Measurements from ENCODE around the gene ARHGEF10L.

ARHGEF10L gene

DNA sequence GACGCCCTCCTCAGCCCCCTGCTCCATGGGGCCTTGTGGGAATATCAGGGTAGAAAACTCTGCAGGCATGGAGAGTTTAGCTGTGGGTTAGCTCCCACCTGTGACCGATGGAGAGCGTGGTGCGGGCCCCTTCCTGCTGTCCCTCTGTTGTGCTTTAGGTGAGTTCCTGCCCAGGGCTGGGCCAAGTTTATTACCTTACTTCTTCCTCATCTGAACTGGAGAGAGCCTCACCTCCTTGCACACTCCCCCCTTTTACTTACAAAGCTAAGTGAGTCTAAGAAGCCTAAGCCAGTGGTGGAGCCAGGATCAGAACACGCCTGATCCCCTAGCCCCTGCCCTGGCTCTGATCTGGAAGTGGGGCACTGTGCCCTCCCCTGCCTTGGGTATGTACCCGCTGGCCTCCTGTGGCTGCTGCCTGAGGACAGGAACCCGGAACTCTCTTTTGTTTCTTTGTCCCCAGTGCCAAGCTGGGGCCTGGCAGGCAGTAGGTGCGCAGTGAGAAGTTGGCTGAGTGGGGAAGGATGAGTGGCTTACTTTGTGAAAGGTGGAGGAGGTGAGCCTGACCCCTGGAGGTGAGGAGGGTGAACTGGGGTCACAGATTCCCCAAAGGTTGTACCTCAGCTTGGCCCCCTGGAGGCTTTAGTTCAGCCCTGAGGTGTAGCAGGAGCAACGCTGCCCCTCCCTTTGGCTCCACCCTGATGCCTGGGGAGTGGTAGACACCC, 32.9 kb downstream of the ARHGEF10L start:
- DNase-seq, result no peak

DNA sequence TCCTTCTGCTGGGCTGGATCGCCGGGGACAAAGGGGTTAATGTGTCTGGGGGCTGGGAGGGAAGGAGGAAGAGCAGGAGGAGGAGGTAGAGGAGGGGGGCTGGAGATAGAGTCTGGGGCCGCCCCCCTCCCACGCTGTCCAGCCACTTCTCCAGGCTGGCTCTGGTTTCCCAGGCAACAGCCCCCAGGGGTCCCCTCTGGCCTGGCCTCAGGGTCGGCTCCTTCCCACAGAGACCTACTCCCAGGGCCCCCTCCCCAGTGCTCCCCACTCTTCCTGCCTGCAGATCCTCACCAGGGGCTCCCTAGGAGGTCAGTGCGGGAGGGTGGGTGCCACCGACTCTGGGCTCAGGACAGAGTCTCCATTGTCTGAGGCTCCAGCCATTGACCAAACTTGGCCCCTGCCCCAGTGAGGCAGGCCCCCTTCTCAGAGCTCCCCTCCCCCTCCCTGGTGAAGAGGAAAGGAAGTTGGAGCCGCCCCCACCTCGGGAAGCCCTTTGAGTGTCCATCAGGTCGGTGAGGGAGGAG, 34.1 kb downstream of the ARHGEF10L start:
- DNase-seq, result no peak

GRCh38 chr1:17574516-17574915, 35.0 kb downstream of the ARHGEF10L start:
- no peak for DNase-seq

- no peak for DNase-seq
Measured at GRCh38 chr1:17575797-17576518, 36.5 kb downstream of the ARHGEF10L start.

- no peak for DNase-seq
Measured at GRCh38 chr1:17576519-17576853, 37.0 kb downstream of the ARHGEF10L start.

- DNase-seq, result no peak
Measured at GRCh38 chr1:17577907-17578297, 38.4 kb downstream of the ARHGEF10L start.

- no peak for DNase-seq
Measured at GRCh38 chr1:17579951-17580939, 40.7 kb downstream of the ARHGEF10L start.

GRCh38 chr1:17581389-17582123, 42.1 kb downstream of the ARHGEF10L start:
- no peak for DNase-seq

- no peak for DNase-seq
Measured at GRCh38 chr1:17582124-17582774, 42.8 kb downstream of the ARHGEF10L start.

GRCh38 chr1:17584539-17584938, 45.0 kb downstream of the ARHGEF10L start:
- DNase-seq, result no peak

DNA sequence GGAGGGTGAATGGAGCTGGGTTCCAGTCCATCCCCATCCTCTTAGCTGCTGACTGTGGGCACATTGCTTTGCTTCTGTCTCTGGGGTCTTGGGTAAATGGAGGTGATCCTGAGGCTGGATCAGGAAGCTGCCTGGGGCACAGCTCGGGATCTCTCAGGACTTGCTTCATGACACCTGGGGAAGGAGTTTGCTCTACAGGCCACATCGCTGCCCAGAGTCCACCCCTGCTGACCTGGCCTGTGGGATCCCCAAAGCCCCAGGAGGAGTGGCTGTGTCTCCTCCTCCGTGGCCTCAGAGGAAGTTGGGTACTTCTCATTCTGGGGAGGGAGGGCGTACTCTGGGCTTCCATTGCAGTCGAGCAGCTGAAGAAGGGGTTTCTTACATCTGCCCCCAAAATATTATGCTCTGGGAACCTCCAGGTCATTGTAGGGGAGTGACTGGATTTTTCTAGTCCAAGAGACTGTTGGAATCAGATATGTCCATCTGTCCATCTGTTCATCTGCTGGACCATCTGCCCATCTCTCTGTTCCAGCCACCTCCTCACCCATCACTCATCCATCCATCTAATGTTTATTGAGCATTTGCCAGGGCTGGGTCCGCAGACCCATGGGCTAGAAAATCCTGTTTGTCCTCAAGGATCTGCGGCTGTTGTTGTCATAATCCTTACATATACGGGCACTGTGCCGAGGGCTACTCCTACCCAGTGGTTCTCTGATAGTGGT, 45.9 kb downstream of the ARHGEF10L start:
- no peak for DNase-seq

DNA sequence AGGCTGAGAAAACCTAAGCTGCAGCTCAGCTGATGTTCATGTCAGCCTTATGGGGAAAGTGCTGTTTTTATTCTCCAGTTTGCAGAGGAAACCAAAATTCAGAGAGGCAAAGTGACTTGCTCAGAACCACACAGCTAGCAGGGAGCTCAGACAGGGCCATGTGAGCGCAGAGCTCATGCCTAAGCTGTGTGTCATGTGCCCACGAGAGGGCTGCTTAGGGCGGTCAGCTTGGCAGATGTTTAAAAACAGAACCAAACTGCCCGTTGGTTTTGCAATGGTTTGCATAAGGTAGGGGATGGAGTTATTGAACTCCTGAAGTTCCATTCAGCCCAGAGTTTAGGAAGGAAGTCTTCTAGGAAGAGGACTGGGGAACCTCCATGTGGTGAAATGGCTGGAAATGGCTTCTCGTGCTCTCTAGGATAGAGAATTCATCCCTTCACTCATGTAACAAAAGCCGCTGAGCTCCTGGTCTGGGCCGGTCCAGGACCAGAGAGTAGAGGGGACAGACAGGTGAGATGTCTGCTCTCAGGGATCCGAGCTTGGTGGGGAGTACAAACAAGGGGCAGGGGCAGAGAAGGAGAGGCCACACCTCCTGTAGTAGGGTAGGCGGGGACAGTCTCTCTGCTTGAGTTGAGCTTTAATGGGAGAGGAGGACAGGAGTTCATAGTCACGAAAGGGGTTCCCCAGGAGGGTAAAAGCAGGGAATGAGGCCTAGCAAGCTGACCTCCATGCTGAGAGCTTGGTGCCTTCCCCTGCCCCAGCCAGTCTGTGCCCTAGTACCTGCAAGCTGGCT, 46.9 kb downstream of the ARHGEF10L start:
- DNase-seq, result no peak

- no peak for DNase-seq
Measured at GRCh38 chr1:17587693-17588047, 48.2 kb downstream of the ARHGEF10L start.

DNA sequence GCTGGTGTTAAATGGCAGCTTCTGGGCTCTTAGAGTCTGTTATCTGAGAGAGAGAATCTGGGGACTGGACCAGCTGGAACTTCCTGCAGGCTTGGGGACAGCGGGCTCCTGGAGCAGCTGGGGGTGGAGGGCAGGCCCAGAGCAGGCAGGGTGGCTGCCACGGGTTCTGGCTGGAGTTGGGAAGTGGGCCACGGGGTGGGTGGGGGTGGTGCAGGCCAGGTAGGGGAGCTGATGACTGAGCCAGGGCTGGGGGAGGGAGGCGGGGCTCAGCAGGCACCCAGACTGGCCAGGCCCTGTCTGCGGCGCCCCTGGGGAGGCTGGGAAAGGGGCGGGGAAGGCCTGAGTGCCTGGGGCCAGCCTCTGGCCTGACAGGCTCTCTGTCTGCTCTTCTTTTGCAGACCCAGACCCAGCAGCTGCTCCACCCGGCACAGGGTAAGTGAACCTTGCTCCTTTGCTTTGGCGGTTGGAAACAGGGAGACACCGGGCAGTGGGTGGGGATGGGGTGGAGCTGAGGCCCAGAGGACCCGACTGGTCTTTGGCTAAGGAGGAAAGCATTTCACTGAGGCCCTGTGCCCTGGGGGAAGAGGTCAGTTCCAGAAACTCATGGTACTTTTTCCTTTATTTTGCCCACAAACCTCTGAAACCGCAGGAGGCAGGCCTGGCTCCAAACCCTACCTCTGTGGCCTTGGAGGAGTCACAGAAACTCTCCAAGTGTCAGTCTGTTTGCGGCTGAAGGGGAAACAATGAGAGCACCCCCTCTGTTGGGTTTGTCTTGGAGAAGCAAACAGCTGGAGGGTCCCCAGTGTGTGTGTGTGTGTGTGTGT, 48.8 kb downstream of the ARHGEF10L start:
- DNase-seq, result peak; percentile 60

DNA sequence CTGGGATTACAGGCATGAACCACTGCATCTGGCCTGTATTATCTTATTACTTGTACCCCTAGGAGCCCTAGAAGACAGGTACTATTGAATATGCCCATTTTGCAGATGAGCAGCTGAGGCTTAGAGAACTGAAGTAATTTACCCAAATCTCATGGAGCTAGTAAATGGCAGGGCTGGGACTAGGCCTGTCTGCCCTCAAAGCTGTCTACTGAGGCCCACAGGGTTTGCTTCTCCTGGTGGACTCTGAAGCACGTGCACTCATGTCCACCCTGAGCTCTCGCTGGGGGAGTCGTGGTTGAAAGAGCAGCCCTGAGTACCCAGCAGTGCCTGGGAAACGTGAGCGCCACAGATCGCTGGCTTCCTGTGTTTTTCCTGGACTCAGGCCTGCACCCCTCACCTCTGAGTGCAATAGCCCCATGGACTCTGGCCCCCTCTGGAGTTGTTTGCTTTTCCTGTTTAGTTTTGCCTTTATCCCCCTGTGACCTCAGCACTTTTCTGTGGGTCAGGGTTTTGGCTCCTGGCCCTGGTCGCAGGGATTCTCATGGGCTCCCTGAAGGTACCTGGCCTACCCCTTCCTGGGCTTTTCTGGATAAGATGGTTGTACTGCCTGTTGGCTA, 52.4 kb downstream of the ARHGEF10L start:
- DNase-seq, result no peak

- no peak for DNase-seq
Measured at GRCh38 chr1:17594026-17594425, 54.5 kb downstream of the ARHGEF10L start.

DNA sequence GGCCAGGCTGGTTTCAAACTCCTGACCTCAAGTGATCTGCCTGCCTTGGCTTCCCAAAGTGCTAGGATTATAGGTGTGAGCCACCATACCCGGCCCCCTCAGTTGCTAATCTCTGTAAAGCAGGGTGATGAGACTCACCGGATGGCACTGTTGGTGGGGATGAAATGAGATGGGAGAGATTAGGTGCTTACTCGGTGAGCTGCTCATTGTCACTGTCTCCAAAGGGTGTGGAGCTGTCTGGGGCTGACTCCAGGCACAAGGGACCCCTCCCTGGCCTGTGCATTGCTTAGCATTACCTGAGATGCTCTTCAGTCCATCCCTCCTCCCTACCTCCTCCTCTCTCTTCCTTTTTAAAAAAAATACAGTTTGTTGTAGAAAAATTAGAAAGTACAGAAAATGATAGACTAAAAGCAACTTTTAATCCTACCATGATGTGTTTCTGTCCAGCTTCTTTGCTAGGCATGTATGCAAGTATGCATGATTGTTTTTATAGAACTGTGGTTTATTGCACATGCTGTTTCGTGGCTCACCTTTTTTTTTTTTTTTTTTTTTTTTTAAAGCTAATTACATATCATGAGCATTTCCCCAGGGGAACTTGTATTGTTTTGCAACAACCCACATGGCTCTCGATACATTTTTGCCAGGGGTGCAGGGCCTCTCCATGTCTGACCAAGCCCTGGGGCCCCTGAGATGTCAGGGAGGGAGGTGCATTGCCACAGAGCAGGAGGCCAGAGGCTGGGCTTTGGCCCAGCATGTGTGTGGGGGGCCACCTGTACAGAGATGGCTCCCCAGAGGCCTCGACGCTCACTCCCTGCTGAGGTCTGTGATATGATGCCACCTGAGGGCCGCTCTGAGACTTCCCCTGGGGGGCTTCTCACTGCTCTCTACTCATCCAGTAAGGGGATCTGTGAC, 55.4 kb downstream of the ARHGEF10L start:
- DNase-seq, result no peak

- DNase-seq, result no peak
Measured at GRCh38 chr1:17595602-17595925, 56.1 kb downstream of the ARHGEF10L start.

Measured in NCI-H510A (cell line).